Activated CD4-positive, alpha-beta T cell treated with anti-CD3 and anti-CD28 coated beads for 24 hours (primary cell): ENCODE data around the gene UBQLN1.
A peak's percentile ranks its signal among the peaks of the same experiment; 100 is the strongest.

Experiments used
- DNase-seq, 2 donors: peaks; one replicate each; pipeline ENCODE4 v3.0.0-alpha.2; 2020; ENCODE audit warnings: low read depth in 2 of 2

Gene UBQLN1

DNA sequence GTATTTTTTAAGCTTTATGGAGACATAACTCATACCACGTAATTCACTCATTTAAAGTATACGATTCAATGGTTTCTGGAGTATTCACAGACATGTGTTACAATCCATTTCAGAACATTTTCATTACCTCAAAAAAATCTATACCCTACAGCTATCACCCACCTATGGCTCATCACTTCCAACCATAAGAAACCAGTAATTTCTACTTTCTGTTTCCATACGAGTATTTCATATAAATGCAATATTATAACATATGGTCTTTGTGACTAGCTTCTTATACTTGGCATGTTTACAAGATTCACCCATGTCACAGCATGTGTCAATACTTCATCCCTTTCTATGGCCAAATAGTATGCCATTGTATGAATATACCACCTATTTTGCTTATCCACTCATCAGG is 18.8 kb downstream of the UBQLN1 start:
- DNase-seq, result no peak

DNA sequence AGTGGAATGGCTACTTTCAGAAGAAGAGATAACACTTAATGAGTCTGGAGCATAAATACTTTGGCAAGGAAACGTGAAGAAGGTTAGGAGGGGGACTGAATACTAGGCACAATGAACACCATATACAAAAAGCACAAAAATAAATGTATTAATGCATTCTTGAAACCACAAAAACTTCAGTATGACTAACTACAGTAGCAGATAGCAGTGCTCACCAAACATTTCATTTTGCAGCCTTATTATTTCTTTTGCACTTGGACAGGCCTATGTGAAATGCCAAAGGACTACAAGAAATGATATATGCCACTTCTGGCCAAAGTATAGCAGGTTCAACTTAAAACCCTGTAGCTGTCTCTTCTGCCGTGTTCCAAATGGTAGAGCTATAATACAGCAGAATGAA is 26.3 kb downstream of the UBQLN1 start:
- no peak for DNase-seq

DNA sequence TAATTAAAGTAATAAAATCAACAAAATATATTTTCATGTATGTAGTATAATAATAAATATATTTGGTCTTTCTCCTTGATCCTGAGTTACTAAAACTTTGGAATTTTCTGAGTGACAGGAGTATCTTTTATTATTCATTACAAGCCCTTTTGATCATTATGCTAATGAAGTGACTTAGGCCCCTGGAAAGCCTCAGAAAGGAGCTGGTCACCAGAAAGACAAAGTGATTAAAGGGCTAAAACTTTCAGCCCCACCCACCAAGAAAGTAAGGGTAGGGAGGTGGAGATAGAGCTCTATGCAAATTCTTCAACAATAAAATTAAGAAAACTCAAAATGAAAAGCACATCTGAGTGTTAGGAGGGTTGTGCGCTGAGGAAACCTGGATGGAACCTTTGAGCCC is 27.5 kb downstream of the UBQLN1 start:
- no peak for DNase-seq

DNA sequence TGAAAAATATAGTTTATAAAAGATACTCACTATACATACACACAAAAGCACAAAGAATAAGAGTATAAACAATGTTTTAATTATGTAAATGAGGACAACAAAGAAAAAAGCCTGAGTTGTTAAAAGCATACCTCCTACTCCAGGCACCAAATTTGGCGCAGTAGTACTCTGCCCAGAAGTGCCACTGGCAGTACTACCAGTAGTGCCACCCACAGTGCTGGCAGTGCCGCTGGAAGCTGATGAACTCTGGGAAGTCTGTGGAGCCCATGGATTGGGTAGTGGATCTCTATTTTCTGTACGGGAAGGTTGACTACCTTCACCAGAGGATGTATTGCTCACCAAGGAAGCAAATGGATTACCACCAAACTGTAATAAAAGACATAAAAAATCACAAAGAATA is 30.2 kb downstream of the UBQLN1 start:
- no peak for DNase-seq

DNA sequence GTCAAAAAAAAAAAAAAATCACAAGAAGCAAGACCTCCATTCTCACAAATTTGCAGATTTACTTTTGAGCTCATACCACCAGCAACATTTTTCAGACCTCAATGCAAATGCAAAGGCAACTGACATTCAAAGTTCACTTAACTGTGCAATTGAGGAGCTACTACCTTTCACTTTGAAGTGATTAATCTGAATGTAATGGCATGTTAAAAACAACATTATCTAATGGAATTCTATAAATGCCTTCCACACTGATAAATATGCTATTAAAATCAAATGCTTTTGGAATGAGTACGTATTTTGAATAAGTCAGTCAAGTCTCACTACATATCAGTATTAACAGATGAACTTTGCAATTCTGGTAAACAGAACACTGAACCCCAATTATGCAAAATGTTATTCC is 32.3 kb downstream of the UBQLN1 start:
- no peak for DNase-seq

DNA sequence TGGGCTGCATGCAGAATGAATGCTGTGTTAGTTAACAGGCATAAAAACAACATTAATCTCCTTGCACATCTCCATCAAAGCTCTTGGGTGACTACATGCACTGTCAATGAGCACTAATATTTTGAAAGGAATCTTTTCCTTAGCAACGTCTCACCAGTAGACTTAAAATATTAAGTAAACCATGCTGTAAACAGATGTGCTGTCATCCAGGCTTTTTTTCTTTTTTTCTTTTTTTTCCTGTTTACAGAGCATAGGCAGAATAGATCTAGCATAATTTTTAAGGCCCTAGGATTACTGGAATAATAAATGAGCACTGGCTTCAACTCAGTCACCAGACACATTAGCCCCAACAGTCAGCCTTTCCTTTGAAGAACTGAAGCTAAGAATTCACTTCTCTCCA is 36.3 kb downstream of the UBQLN1 start:
- DNase-seq, result no peak

DNA sequence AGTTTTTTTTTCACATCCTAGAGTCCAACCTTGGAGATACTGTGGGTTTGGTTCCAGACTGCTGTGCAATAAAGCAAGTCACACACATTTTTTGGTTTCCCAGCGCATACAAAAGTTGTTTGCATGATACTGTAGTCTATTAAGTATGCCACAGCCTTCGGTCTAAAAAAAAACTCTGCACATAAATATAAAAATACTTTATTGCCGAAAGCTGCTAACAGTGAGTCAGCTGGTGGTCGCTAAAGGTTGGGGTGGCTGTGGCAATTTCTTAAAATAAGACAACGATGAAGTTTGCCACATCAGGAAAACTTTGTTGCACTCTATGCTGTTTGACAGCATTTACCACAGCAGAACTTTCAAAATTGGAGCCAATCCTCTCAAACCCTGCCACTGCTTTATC is 37.4 kb downstream of the UBQLN1 start:
- DNase-seq, result no peak

DNA sequence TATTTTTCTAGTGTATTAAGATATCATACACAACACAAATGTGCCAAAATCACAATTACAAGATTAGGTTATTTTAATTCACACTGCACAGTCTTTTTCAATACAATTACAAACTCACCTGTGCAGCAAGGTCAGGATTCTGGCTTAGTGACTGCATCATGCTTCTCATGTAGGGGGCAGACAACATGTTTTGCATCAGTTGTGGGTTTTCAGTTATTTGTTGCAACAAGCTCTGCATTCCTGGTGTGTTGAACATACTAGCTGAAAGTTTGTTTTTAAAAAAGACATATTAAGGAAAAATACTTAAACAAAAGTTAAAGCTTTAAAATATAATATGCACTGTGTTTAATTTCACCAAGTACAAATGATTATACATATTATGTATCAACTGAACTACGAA is 38.7 kb downstream of the UBQLN1 start:
- DNase-seq, result no peak

DNA sequence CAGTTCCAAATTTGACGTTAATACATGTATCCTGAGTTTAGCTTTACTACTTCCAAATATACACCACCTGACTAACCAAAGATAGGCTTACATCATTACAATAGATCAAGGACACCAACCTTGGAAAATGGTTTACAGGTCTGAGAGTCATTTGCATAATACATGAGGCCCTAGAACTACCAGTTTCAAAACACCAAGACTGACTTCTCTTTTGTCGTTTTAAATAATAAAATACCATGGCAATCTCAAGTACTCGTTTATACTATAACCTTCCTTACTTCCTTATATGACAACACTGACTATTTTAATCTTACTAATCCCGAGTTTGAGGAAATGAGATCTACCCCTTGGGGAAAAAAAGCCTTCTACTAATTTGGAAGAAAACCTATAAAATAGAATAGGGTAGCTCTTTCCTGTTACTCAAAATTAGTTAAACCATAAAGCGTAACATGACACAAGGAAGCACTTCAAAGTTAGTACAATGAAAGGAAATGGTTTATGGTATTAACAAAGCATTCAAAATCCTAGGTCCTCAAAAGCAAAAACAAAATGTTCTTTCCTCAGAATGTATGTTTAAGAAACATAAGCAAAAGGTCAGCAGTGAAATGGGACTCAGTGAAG is 42.1 kb downstream of the UBQLN1 start:
- DNase-seq, result no peak

DNA sequence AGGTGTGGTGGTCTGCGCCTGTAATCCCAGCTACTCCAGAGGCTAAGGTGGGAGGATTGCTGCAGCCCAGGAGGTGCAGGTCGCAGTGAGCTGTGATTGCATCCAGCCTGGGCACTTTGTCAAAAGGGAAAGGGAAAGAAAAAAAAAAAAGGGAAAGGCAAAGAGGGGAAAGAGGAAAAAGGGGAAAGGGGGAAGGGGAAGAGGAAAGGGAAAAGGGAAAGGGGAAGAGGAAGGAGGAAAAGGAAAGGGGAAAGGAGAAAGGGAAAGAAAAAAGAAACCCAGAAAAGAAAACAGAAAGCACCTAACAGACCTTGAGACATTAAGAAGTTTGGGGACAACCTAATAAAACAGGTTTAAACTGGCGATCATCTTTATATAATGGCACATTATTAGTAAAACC is 44.8 kb downstream of the UBQLN1 start:
- DNase-seq, result no peak

DNA sequence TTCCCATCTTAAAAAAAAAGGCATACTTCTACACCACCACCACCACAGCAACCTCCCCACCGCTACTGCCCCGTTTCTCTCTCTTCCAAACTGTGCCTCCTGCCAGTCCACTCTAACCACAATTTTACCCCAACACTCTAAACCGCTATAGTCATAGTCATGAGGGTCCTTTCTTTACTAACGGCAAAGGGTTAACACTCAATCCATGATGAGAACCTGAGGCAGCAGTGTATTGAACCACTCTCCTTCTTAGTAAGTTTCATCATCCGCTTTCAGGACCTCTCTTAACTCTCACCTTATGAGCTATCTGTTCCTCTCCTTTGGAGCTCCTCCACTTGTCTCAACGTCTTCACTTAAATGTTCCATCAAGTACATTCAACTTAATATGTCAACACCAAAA is 50.8 kb downstream of the UBQLN1 start:
- DNase-seq, result no peak

DNA sequence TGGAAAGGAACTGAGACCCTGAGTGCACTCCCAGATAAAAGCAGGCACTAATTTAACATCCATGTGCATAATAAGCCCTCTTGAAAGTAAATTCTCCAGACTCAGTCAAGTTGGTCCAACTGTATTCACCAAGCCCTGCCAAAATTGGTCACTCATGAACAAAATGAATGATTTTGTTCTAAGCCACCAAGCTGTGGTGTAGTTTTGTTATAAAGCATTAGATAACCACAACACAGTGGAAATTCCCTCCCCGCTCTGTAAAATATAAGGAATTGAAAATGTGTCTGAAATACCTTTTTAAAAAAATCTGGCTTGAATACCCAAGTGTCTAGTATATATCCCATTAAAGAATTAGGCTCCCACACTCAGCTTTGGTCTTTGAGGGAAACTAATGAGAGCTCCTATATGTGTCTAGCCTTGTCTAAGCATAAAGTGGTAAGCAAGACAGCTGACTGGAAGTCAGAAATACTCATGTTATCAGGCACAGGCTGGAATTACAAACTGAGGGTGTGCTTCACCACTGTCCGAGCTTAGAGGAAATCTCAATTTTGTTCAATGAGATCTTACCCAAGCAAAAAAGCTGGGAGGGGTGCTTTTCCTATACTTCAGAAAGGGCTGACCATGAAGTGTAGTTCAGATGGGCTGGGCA is 51.6 kb downstream of the UBQLN1 start:
- DNase-seq, result no peak

DNA sequence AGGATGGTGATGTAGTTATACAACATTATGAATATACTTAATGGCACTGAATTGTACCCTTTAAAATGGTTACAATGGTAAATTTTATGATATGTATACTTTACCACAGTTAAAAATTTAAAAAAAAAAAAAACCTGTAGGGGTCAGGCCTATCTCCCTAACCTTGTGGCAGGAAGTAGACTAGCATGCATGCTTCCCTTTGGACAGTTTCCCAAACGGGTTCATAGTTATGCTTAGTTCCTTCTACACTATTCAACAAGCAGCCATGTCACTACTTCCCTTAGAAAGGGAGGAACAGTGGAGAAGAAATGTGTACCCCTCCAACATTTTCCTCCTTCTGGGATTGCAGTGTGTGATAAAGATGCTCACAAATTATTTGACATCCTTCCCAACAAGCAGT is 52.3 kb downstream of the UBQLN1 start:
- no peak for DNase-seq

DNA sequence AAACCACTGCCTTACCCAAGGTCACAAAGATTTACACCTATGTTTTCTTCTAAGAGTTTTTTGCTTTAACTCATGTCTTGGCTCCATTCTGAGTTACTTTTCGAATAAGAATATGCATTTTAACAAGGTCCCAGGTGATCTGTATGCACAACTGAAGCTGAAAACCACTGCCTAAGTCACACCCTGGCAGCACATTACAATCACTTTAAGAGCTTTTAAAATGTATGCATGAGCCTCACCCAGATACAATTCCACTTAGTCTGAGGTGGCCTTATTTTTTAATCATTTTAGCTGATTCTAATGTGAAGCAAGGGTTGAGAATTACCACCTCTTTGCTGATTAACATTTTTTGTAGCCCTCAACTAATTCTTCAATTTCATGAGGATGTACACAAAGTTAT is 55.3 kb downstream of the UBQLN1 start:
- DNase-seq, result no peak

DNA sequence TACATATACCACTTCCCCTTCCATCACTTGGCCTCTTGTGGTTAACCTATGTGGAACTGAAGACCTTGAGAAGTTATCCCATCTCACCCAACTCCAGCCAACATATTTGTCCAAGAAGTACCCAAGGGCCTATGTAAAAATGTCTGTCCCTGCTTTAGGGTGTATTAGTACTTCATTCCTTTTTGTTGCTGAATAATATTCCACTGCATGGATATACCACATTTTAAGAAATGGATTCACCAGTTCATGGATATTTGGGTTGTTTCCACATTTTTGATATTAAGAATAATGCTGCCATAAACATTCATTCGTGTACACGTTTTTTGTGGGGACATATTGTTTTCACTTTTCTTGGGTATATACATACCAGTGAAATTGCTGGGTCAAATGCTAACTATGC is 56.2 kb downstream of the UBQLN1 start:
- DNase-seq, result no peak

DNA sequence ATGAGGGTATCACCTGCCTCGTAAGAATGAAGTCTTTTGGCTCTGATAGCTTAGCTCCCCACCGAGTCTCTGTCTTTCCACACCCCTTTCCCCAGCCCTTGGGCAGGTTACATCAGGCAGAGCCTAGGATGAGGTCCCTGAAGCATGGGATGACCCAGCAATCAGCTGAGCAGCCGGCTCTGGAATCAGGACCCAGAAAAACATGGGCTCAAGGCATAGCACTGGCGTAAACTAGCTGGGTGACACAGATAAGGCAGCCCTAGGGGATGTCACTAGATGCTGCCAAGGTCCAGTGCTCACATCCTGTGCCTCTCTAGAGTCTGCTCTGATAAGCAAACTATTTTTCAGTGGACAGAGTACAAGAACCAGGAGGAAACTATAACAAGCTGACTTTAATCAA is 58.2 kb downstream of the UBQLN1 start:
- no peak for DNase-seq

DNA sequence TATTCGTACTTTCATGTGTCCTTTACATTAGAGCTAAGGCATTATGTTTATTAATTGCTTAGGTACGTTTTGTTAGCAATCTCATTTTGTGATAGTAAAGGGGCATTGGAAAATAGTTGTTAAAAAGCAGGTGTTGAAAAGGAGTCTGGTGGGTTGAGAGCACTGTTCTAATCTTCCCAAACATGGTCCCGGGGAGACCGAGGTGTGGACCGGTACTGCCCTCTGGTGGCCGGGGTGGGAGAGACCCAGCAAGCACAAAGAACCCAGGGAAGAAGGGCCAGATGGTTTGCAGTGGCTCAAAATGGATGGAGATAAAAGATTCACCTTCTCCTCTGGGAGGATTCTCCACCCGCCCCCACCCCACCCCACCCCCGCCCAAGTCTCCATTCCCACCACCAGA is 58.7 kb downstream of the UBQLN1 start:
- peak; percentile 65 to 69 for DNase-seq

DNA sequence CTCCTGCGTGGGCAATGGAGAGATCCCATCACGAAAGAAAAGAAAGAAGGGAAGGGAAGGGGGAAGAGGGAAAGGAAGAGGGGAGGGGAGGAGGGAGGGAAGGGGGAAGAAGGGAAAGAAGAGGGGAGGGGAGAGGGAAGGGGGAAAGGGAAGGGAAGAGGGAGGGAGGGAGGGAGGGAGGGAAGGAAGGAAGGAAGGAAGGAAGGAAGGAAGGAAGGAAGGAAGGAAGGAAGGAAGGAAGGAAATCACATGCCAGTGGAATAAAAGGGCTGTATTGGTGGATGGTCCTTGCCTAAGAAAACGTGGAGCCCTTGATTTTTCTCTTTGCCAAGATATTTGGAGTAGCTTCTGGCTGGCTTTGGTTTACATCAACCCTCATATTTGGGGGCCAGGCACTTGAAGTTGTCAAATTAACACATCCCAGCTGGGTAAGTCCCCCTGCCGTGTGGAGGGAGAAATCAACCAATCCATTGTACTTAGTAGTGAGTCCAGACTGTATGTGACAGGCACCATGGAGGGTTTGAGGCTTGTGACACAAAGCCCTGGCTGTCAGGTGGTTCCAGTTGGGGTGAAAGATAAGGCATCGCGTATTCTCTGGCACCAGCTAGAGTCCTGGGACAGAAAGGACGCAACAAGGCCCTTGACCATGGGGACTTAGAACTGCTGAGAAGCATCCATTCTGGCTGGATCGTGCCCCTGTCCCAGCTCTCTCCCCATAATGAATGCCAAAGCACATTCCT is 61.1 kb downstream of the UBQLN1 start:
- no peak for DNase-seq

DNA sequence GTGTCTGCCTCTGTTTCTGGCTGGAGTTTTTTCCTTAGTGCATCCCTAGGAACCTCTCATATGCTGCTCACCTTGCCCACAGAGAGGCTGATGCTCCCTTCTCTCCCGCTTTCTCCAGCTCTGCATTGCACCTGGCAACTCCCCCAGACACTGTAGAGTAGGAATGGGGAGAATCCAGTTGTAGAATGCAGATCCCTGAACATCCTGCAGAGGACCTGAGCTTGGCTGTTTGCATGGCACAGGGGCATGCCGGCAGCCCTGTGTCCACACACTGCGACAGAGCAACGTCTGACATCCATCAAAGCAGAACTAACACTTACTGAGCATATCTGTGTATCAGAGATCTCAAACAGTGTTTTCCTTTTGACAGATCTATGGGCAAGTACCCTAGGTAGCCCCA is 65.0 kb downstream of the UBQLN1 start:
- DNase-seq, result no peak

DNA sequence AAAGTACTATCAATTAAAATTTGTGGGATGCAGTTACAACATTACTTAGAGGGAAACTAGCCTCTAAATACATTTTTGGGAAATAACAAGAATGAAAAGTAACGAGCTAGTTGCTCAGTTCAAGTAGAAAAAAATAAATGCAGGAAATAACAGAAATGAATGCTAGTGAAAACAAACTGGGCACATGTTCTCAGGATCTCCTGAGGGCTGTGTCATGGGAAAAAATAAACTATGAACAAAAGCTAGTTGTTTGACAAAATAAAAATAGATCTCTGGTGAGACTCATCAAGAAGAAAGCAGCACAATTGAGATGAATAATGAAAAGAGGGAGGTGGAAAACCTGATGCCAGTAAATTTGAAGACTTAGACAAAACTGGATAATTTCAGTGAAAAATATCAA is 68.5 kb downstream of the UBQLN1 start:
- DNase-seq, result no peak

DNA sequence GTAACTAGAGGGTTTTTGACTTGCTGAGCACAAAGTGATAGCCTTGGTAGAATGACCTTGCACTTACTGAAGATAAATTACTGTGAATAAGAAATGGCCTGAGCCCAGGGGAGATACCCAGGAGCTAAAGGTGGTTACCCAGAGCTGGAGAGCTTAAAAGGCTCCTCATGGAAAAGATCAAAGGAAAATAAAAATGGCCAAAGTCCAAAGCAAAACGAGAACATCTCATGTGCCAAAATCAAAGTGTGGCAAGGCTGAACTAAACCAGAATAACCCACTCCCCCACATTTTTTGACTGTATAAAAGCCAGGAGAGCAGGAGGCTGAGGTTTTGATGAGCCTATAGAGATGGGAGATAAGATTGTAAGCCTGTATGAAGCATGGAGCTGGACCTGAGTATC is 70.4 kb downstream of the UBQLN1 start:
- DNase-seq, result no peak

DNA sequence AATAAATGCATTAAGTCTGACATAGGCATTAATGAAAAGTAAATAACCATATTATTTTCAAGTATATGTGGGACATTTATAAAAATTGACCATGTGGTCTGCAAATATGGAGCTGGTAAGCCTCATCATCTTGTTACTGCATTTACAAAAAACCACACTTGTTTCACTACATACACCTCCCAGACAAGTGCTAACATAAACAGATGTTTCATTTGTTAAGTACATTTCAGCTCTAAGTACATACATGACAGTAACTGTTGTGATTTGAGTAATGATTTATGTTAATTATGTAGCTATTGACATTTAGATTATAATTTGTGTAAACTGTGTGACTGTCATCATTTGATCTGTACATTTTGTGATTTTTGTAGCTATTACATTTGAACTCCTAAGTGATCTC is 70.9 kb downstream of the UBQLN1 start:
- DNase-seq, result no peak

DNA sequence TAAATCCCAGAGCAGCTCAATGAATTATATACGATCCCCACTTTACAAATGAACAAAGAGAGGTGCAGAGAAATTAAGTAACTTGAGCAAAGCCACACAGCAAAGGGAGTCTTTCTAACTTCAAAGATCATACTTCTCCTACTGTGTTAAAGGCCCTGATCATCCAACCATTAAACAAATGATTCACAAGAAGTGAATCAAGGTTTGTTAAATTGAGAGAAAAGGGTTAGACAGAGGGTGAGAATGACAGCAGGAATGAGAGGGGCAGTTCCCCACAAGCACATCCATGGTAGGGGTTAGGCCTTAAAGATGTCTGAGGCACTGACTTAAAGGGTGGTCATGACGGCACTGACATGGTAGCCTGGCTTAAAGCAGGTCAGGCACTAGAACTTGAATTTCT is 74.1 kb downstream of the UBQLN1 start:
- DNase-seq, result no peak
